Skeletal muscle tissue (tissue), 4 donors: ENCODE measurements around the gene TTYH2. TPM values are rescaled to one million over a fixed set of nuclear protein-coding genes. Genes with fewer than 3 reads are reported as not detected.

Source experiments
- H3K27ac ChIP-seq: one replicate; pipeline ENCODE4 v1.7.0; 2013; ENCODE audit warnings: mild to moderate bottlenecking, low read depth, low read length, inconsistent platforms
- H3K27me3 ChIP-seq, 3 donors: one replicate each; pipeline ENCODE4 v1.7.0; 2013; ENCODE audit warnings: low read length in 3 of 3; ENCODE audit not compliant: control insufficient read depth in 3 of 3, insufficient read depth in 3 of 3
- H3K36me3 ChIP-seq, 3 donors: one replicate each; pipeline ENCODE4 v1.7.0; 2013; ENCODE audit warnings: low read length in 3 of 3; ENCODE audit not compliant: control insufficient read depth in 3 of 3, insufficient read depth in 3 of 3
- H3K4me1 ChIP-seq, 3 donors: one replicate each; pipeline ENCODE4 v1.7.0; 2013; ENCODE audit warnings: low read length in 3 of 3, mild to moderate bottlenecking in 3 of 3; ENCODE audit not compliant: control insufficient read depth in 3 of 3, insufficient read depth in 3 of 3
- H3K4me3 ChIP-seq, 3 donors: one replicate each; pipeline ENCODE4 v1.7.0; 2013; ENCODE audit warnings: low read length in 3 of 3
- H3K9ac ChIP-seq, 3 donors: one replicate each; pipeline ENCODE4 v1.7.0; 2013; ENCODE audit warnings: low read length in 3 of 3, mild to moderate bottlenecking in 3 of 3, moderate library complexity in 2 of 3, low read depth in 1 of 3
- H3K9me3 ChIP-seq, 3 donors: one replicate each; pipeline ENCODE4 v1.7.0; 2013; ENCODE audit warnings: low read length in 3 of 3; ENCODE audit not compliant: control insufficient read depth in 3 of 3
- total RNA-seq: library from RNA; depleted of rRNA; stranded (reverse); fragments of >200 nt; gene quantifications from one replicate; pipeline ENCODE4 v1.2.3, GENCODE V29; 2014
- donor health status: Osteomylitis.

TTYH2 gene
- total RNA-seq, 1 donor from 2014 or later: 34.4 TPM

GRCh38 chr17:74241847-74242246, 28.5 kb downstream of the TTYH2 start:
- H3K4me1 ChIP-seq: peaks cover 32 to 42% (median 33%) of the 10 kb centered on the region in 3 donors
- H3K4me3 ChIP-seq: no peak overlapping the region
- H3K9me3 ChIP-seq: no peaks in the 10 kb centered on the region
- H3K9ac ChIP-seq: peak overlapping the region in 2 of 3 donors; percentile 51 to 70
- H3K27ac ChIP-seq: peak overlapping the region; percentile 47
- peaks cover 8 to 13% (median 12%) of the 10 kb centered on the region in 3 donors for H3K36me3 ChIP-seq
- H3K27me3 ChIP-seq: no peaks in the 10 kb centered on the region

- Histone ChIP-seq H3K36me3 (peaks cover 9 to 12% (median 10%) of the 10 kb centered on the region in 3 donors), H3K27me3 (no peaks in the 10 kb centered on the region), H3K9me3 (no peaks in the 10 kb centered on the region), H3K9ac (peak overlapping the region in 2 of 3 donors; percentile 45 to 47), H3K27ac (no peak overlapping the region), H3K4me1 (peaks cover 32 to 42% (median 33%) of the 10 kb centered on the region in 3 donors), H3K4me3 (no peak overlapping the region)
Observed at GRCh38 chr17:74243013-74243755, 29.8 kb downstream of the TTYH2 start.

GRCh38 chr17:74244128-74244527, 30.8 kb downstream of the TTYH2 start:
- peaks cover 32 to 38% (median 33%) of the 10 kb centered on the region in 3 donors for H3K4me1 ChIP-seq
- H3K36me3 ChIP-seq: peaks cover 11 to 15% (median 12%) of the 10 kb centered on the region in 3 donors

GRCh38 chr17:74244548-74244947, 31.2 kb downstream of the TTYH2 start:
- H3K4me1 ChIP-seq: peaks cover 32 to 35% (median 32%) of the 10 kb centered on the region in 3 donors
- H3K4me3 ChIP-seq: no peak overlapping the region
- no peaks in the 10 kb centered on the region for H3K27me3 ChIP-seq
- peaks cover 11 to 16% (median 15%) of the 10 kb centered on the region in 3 donors for H3K36me3 ChIP-seq
- H3K9me3 ChIP-seq: no peaks in the 10 kb centered on the region
- H3K27ac ChIP-seq: no peak overlapping the region
- H3K9ac ChIP-seq: no peak overlapping the region

More at GRCh38 chr17:74244128-74244527, 30.8 kb downstream of the TTYH2 start:
- no peaks in the 10 kb centered on the region for H3K27me3 ChIP-seq
- H3K27ac ChIP-seq: no peak overlapping the region
- H3K9me3 ChIP-seq: no peaks in the 10 kb centered on the region
- H3K4me3 ChIP-seq: no peak overlapping the region
- no peak overlapping the region for H3K9ac ChIP-seq

- peaks cover 30 to 31% (median 30%) of the 10 kb centered on the region in 3 donors for H3K4me1 ChIP-seq
- no peaks in the 10 kb centered on the region for H3K27me3 ChIP-seq
- no peak overlapping the region for H3K27ac ChIP-seq
- H3K36me3 ChIP-seq: peaks cover 11 to 16% (median 15%) of the 10 kb centered on the region in 3 donors
- H3K9me3 ChIP-seq: no peaks in the 10 kb centered on the region
- no peak overlapping the region for H3K4me3 ChIP-seq
- no peak overlapping the region for H3K9ac ChIP-seq
Observed at GRCh38 chr17:74245145-74245831, 31.9 kb downstream of the TTYH2 start.

- Histone ChIP-seq H3K27me3 (no peaks in the 10 kb centered on the region), H3K9me3 (no peaks in the 10 kb centered on the region), H3K4me1 (peaks cover 24 to 26% (median 25%) of the 10 kb centered on the region in 3 donors), H3K4me3 (no peak overlapping the region), H3K9ac (no peak overlapping the region), H3K36me3 (peaks cover 15 to 20% (median 16%) of the 10 kb centered on the region in 3 donors), H3K27ac (no peak overlapping the region)
Observed at GRCh38 chr17:74245871-74246270, 32.5 kb downstream of the TTYH2 start.

GRCh38 chr17:74249590-74250270, 36.4 kb downstream of the TTYH2 start:
- peaks cover 27 to 37% (median 37%) of the 10 kb centered on the region in 3 donors for H3K36me3 ChIP-seq
- no peaks in the 10 kb centered on the region for H3K4me1 ChIP-seq

GRCh38 chr17:74250324-74250995, 37.1 kb downstream of the TTYH2 start:
- H3K36me3 ChIP-seq: peaks cover 29 to 37% (median 37%) of the 10 kb centered on the region in 3 donors
- H3K4me1 ChIP-seq: no peaks in the 10 kb centered on the region
- no peak overlapping the region for H3K9ac ChIP-seq
- H3K27me3 ChIP-seq: no peaks in the 10 kb centered on the region
- H3K9me3 ChIP-seq: no peaks in the 10 kb centered on the region
- H3K4me3 ChIP-seq: no peak overlapping the region
- H3K27ac ChIP-seq: no peak overlapping the region

More at GRCh38 chr17:74249590-74250270, 36.4 kb downstream of the TTYH2 start:
- Histone ChIP-seq H3K27ac (no peak overlapping the region), H3K27me3 (no peaks in the 10 kb centered on the region), H3K9ac (no peak overlapping the region), H3K4me3 (no peak overlapping the region), H3K9me3 (no peaks in the 10 kb centered on the region)

GRCh38 chr17:74251051-74251450, 37.7 kb downstream of the TTYH2 start:
- Histone ChIP-seq H3K27ac (no peak overlapping the region), H3K27me3 (no peaks in the 10 kb centered on the region), H3K4me1 (no peaks in the 10 kb centered on the region), H3K36me3 (peaks cover 29 to 42% (median 40%) of the 10 kb centered on the region in 3 donors), H3K9me3 (no peaks in the 10 kb centered on the region), H3K4me3 (no peak overlapping the region), H3K9ac (no peak overlapping the region)
